Measurements from ENCODE around the gene MITF.

Gene MITF

DNA sequence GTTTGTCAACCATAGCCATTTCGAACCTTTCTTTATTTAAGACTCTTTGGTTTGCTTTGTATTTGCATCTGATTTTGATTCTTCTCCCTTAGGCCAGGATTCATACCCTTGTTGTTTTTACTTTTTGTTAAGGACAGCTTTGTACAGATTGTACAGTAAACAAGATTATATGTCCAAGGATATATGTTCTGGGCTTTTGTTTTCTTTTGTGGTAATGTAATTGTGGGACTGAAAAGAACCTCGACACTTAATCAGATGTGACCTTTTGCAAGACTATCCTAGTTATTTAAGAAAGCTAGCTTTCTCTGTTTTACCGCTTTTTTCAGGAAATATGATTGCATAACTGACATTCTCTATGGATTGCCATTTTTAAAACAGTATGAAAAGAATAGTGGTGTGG is 193.2 kb downstream of the MITF start:
- Histone ChIP-seq H3K36me3 (ENCODE audit: control insufficient read depth, insufficient read depth, low read length) (no peaks in the 10 kb centered on the region), H3K27ac (ENCODE audit: low read depth, low read length) (no peak overlapping the region), H3K27me3 (ENCODE audit: control insufficient read depth, insufficient read depth, low read length) (no peaks in the 10 kb centered on the region), H3K9me3 (ENCODE audit: control insufficient read depth, insufficient read depth, low read length) (no peaks in the 10 kb centered on the region), H3K4me3 (ENCODE audit: low read depth, low read length) (no peak overlapping the region), H3K4me1 (ENCODE audit: control insufficient read depth, insufficient read depth, low read length) (no peaks in the 10 kb centered on the region), H3K9ac (ENCODE audit: low read depth, low read length) (no peak overlapping the region)

DNA sequence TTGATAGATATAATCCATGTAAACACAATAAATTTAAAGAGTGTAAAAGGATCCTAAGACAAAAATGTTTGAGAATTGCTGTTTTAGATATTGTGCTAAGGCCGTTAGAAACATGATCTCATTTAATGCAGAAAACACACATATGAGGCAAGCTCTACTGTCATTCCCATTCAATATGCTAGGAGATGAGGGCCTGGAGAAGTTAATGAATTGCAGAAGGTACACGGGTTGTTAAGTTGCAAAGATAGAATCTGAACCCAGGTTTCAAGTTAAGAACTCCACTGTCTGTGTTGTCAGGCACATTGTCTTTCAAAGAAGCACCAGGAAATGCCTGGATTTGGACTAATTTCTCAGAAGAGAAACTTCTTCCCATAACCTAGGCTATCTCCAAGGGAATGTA is 195.1 kb downstream of the MITF start:
- H3K36me3 ChIP-seq (ENCODE audit: control insufficient read depth, insufficient read depth, low read length), result no peaks in the 10 kb centered on the region
- H3K9me3 ChIP-seq (ENCODE audit: control insufficient read depth, insufficient read depth, low read length), result no peaks in the 10 kb centered on the region
- H3K4me3 ChIP-seq (ENCODE audit: low read depth, low read length), result no peak overlapping the region
- H3K27ac ChIP-seq (ENCODE audit: low read depth, low read length), result no peak overlapping the region
- H3K4me1 ChIP-seq (ENCODE audit: control insufficient read depth, insufficient read depth, low read length), result 0 out of 2 replicates have a peak, but pooled peaks cover 6% of the 10 kb centered on the region
- no peaks in the 10 kb centered on the region for H3K27me3 ChIP-seq (ENCODE audit: control insufficient read depth, insufficient read depth, low read length)
- H3K9ac ChIP-seq (ENCODE audit: low read depth, low read length), result no peak overlapping the region

DNA sequence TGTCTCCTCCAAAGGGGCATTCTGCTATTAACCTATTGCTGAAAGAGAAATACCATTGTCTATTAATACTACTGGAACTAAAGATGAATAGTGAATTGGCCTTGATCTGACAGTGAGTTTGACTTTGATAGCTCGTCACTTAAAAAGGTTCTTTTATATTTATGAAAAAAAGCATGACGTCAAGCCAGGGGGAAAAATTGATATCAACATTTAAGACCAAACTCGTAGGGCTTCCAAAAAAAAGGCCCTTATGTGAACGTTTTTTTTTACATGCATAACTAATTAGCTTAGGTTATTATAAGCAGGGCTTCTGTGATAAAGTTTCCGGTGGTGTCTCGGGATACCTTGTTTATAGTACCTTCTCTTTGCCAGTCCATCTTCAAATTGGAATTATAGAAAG is 197.0 kb downstream of the MITF start:
- H3K36me3 ChIP-seq (ENCODE audit: control insufficient read depth, insufficient read depth, low read length), result no peaks in the 10 kb centered on the region
- no peak overlapping the region for H3K27ac ChIP-seq (ENCODE audit: low read depth, low read length)
- no peaks in the 10 kb centered on the region for H3K9me3 ChIP-seq (ENCODE audit: control insufficient read depth, insufficient read depth, low read length)
- no peaks in the 10 kb centered on the region for H3K27me3 ChIP-seq (ENCODE audit: control insufficient read depth, insufficient read depth, low read length)
- no peak overlapping the region for H3K9ac ChIP-seq (ENCODE audit: low read depth, low read length)
- H3K4me3 ChIP-seq (ENCODE audit: low read depth, low read length), result no peak overlapping the region
- H3K4me1 ChIP-seq (ENCODE audit: control insufficient read depth, insufficient read depth, low read length), result 0 out of 2 replicates have a peak, but pooled peaks cover 6% of the 10 kb centered on the region

DNA sequence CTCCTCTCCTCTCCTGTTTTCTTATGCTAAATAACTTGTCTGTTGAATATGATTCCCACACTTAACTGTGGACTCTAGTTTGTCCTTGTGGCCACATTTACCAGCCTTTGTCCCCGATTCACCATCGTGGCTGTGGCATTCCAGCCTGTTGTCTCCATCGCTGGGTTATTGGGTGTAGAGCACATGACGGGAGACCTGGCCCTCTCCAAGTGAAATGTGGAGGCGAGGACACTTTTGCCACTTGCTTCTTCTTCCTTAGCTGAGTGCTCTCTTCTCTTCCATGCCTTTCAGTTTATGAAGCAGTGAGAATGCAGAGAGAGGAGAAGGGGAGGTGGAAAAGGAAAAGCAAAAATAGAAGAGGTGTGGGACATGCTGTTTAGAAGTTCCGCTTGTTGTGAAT is 198.8 kb downstream of the MITF start:
- Histone ChIP-seq H3K4me3 (ENCODE audit: low read depth, low read length) (no peak overlapping the region), H3K36me3 (ENCODE audit: control insufficient read depth, insufficient read depth, low read length) (no peaks in the 10 kb centered on the region), H3K9ac (ENCODE audit: low read depth, low read length) (no peak overlapping the region), H3K27ac (ENCODE audit: low read depth, low read length) (no peak overlapping the region), H3K27me3 (ENCODE audit: control insufficient read depth, insufficient read depth, low read length) (no peaks in the 10 kb centered on the region), H3K9me3 (ENCODE audit: control insufficient read depth, insufficient read depth, low read length) (no peaks in the 10 kb centered on the region), H3K4me1 (ENCODE audit: control insufficient read depth, insufficient read depth, low read length) (0 out of 2 replicates have a peak, but pooled peaks cover 6% of the 10 kb centered on the region)

DNA sequence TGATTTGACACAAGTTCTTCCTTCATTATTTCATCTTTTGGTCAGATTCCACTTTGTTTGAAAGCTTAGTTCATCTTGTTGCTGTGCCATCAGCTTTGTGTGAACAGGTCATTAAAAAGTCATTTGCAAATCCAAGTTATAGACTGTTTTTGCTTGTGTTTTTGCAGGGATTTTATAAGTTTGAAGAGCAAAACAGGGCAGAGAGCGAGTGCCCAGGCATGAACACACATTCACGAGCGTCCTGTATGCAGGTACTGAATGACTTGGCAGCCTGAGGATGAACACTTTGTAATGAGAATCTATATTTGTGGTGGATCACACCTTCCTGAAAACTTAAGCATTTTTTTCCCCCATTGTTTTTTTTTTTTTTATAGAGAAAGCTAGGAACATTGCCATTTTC is 199.7 kb downstream of the MITF start:
- no peak overlapping the region for H3K9ac ChIP-seq (ENCODE audit: low read depth, low read length)

DNA sequence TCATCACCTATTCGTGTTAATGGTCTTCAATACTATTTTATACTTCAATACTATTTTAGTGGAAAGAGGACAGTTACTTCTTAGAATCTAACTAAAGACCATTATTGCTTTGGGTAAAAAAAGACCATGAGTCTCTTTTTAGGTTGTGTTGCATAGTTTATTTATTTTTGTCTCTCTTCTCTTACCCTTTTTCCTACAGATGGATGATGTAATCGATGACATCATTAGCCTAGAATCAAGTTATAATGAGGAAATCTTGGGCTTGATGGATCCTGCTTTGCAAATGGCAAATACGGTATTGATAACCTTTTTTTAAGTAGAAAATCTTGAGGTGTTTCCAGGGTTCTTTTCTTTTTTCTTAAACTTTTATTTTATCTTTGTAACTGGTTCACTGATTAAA is 201.8 kb downstream of the MITF start:
- Histone ChIP-seq H3K27ac (ENCODE audit: low read depth, low read length) (no peak overlapping the region), H3K27me3 (ENCODE audit: control insufficient read depth, insufficient read depth, low read length) (no peaks in the 10 kb centered on the region), H3K36me3 (ENCODE audit: control insufficient read depth, insufficient read depth, low read length) (no peaks in the 10 kb centered on the region)

More for the DNA sequence above, 199.7 kb downstream of the MITF start:
- H3K27ac ChIP-seq (ENCODE audit: low read depth, low read length), result no peak overlapping the region
- H3K4me3 ChIP-seq (ENCODE audit: low read depth, low read length), result no peak overlapping the region
- 0 out of 2 replicates have a peak, but pooled peaks cover 6% of the 10 kb centered on the region for H3K4me1 ChIP-seq (ENCODE audit: control insufficient read depth, insufficient read depth, low read length)
- H3K9me3 ChIP-seq (ENCODE audit: control insufficient read depth, insufficient read depth, low read length), result no peaks in the 10 kb centered on the region
- no peaks in the 10 kb centered on the region for H3K27me3 ChIP-seq (ENCODE audit: control insufficient read depth, insufficient read depth, low read length)
- H3K36me3 ChIP-seq (ENCODE audit: control insufficient read depth, insufficient read depth, low read length), result no peaks in the 10 kb centered on the region

DNA sequence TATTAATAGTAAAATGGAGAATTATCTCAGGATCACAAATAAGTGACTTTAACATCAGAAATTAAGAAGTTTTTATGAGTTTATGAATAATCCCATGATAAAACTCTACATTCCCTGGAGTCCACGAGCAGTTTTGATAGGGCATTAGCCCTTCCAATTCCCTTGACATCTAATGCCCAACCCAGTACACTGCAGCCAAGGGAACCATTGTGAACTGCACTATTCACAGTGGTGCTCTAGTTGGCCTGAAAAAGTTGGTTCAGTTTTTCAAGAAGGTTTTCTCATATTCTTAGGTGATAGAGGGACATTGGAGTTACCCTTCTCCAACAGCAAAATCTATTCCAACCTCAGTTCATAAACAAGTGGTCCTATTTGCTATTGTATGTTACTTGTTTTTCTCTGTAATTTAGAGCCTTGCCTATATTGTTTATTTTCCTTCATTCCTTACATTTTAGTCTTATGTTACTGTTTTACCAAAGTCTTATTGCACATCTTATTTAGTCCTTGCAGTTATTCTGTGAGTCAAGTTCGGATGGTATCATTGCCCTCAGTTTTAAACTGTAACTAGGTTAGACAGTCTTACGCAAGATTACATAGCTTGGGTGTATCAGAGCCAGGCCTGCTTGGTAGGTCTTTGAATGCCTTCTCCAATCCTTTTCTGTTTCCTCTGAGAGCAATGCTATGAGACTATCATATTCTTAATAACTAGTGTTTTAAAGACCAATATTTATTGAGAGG is 202.3 kb downstream of the MITF start:
- Histone ChIP-seq H3K27ac (ENCODE audit: low read depth, low read length) (no peak overlapping the region), H3K4me1 (ENCODE audit: control insufficient read depth, insufficient read depth, low read length) (peaks cover 28% of the 10 kb centered on the region), H3K36me3 (ENCODE audit: control insufficient read depth, insufficient read depth, low read length) (no peaks in the 10 kb centered on the region), H3K4me3 (ENCODE audit: low read depth, low read length) (no peak overlapping the region), H3K9me3 (ENCODE audit: control insufficient read depth, insufficient read depth, low read length) (no peaks in the 10 kb centered on the region), H3K27me3 (ENCODE audit: control insufficient read depth, insufficient read depth, low read length) (no peaks in the 10 kb centered on the region), H3K9ac (ENCODE audit: low read depth, low read length) (no peak overlapping the region)

More for the DNA sequence above, 201.8 kb downstream of the MITF start:
- H3K9ac ChIP-seq (ENCODE audit: low read depth, low read length), result no peak overlapping the region
- peaks cover 23% of the 10 kb centered on the region for H3K4me1 ChIP-seq (ENCODE audit: control insufficient read depth, insufficient read depth, low read length)
- H3K4me3 ChIP-seq (ENCODE audit: low read depth, low read length), result no peak overlapping the region
- no peaks in the 10 kb centered on the region for H3K9me3 ChIP-seq (ENCODE audit: control insufficient read depth, insufficient read depth, low read length)

DNA sequence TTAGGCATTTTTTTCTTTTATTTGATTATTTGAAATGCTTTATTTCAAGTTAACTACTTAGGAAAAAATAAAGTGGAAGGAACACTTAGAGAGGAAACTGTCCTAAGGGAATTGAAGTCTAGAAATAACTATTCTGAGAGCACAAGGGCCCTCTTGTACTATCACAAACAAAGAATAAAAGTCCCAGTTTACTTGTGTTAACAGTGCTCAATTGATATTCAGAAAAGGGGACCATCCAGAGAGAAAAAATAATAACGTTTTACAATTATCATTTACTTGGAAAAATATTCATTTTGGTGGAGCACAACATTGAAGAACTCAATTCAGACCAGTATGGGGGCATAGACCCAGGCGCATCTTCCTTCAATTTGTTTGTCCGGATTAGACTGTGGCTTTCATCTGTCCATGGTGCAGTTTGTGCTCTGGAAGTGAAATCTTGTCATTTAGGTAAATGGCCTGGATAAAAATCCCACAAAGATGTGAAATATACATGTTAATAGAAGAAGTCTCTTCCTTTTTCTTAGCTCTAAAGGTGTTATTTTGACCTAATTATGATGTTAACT is 205.7 kb downstream of the MITF start:
- no peak overlapping the region for H3K27ac ChIP-seq (ENCODE audit: low read depth, low read length)
- no peak overlapping the region for H3K9ac ChIP-seq (ENCODE audit: low read depth, low read length)
- H3K27me3 ChIP-seq (ENCODE audit: control insufficient read depth, insufficient read depth, low read length), result no peaks in the 10 kb centered on the region
- H3K36me3 ChIP-seq (ENCODE audit: control insufficient read depth, insufficient read depth, low read length), result no peaks in the 10 kb centered on the region
- no peak overlapping the region for H3K4me3 ChIP-seq (ENCODE audit: low read depth, low read length)
- H3K4me1 ChIP-seq (ENCODE audit: control insufficient read depth, insufficient read depth, low read length), result peaks cover 22% of the 10 kb centered on the region
- no peaks in the 10 kb centered on the region for H3K9me3 ChIP-seq (ENCODE audit: control insufficient read depth, insufficient read depth, low read length)

DNA sequence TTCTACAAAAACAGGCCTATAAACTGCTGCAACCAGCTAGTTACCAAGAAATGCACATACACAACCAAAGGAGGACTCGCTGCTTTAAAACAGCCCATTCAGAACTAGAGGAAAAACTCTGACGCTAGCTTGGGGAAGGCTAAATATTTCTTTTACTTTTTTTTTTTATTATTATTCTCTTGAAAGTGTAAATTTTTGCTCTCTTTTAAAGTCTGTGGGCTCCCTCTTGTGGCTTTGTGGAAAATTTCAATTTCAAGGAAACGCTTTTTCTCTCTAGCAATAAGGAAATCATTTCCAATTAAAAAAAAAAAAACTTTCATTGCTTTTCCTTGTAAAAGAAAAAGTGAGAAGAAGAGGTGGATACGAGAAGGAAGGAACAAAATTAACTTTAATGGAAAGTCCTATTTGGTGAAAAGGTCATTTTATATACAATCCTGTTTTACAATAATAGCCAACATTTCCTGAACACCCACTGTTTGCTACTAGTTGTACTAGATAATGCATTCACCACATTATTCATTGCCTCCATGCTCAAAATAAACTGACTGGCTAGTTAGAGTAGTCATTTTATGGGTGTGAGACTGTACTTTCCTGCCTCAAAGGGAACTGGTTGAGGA is 209.1 kb downstream of the MITF start:
- Histone ChIP-seq H3K4me3 (ENCODE audit: low read depth, low read length) (no peak overlapping the region), H3K27me3 (ENCODE audit: control insufficient read depth, insufficient read depth, low read length) (no peaks in the 10 kb centered on the region), H3K9me3 (ENCODE audit: control insufficient read depth, insufficient read depth, low read length) (no peaks in the 10 kb centered on the region), H3K36me3 (ENCODE audit: control insufficient read depth, insufficient read depth, low read length) (no peaks in the 10 kb centered on the region), H3K9ac (ENCODE audit: low read depth, low read length) (no peak overlapping the region), H3K4me1 (ENCODE audit: control insufficient read depth, insufficient read depth, low read length) (peaks cover 22% of the 10 kb centered on the region), H3K27ac (ENCODE audit: low read depth, low read length) (no peak overlapping the region)

DNA sequence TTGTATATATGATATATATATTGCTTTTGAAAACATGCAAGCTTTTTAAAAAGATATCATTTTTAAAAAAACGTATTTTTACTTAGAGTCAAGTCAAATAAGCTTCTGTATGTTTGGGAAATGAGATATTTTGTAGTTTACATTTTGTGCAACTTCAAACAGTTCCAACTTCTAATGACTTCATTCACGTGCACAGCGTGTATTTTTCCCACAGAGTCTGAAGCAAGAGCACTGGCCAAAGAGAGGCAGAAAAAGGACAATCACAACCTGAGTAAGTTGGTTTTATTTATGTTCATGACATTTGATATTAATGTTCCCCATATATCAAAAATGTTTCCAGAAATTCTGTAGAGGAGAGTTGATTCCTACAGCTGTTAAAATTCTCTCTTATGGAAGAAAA is 212.4 kb downstream of the MITF start:
- Histone ChIP-seq H3K9me3 (ENCODE audit: control insufficient read depth, insufficient read depth, low read length) (no peaks in the 10 kb centered on the region), H3K27ac (ENCODE audit: low read depth, low read length) (no peak overlapping the region), H3K9ac (ENCODE audit: low read depth, low read length) (no peak overlapping the region), H3K4me3 (ENCODE audit: low read depth, low read length) (no peak overlapping the region), H3K27me3 (ENCODE audit: control insufficient read depth, insufficient read depth, low read length) (no peaks in the 10 kb centered on the region), H3K4me1 (ENCODE audit: control insufficient read depth, insufficient read depth, low read length) (no peaks in the 10 kb centered on the region), H3K36me3 (ENCODE audit: control insufficient read depth, insufficient read depth, low read length) (no peaks in the 10 kb centered on the region)

DNA sequence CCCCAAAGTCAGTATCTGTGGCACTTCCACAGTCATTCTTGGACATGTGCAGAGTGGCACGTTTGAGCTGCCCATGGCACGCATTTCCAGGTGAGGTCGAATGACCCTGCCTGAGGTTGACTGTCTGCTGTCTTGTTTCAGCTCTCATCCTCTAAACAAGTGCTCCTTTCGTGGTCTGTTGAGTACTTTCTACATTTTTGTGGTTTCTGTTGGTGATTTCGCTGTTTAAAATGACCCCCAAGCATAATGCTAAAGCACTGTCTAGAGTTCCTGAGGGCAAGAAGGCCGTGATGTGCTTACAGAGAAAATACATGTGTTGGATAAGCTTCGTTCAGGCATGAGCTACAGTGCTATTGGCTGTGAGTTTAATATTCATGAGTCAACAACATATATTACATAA is 220.3 kb downstream of the MITF start:
- H3K9me3 ChIP-seq (ENCODE audit: control insufficient read depth, insufficient read depth, low read length), result no peaks in the 10 kb centered on the region
- no peak overlapping the region for H3K9ac ChIP-seq (ENCODE audit: low read depth, low read length)
- H3K27me3 ChIP-seq (ENCODE audit: control insufficient read depth, insufficient read depth, low read length), result no peaks in the 10 kb centered on the region
- H3K36me3 ChIP-seq (ENCODE audit: control insufficient read depth, insufficient read depth, low read length), result no peaks in the 10 kb centered on the region
- no peaks in the 10 kb centered on the region for H3K4me1 ChIP-seq (ENCODE audit: control insufficient read depth, insufficient read depth, low read length)
- H3K4me3 ChIP-seq (ENCODE audit: low read depth, low read length), result no peak overlapping the region
- no peak overlapping the region for H3K27ac ChIP-seq (ENCODE audit: low read depth, low read length)

All from HUES48 (cell line).